Mesenchymal stem cell (in vitro differentiated cells and primary cell): Measurements from ENCODE around the gene BCAS4.

ENCODE experiments used
- DNase-seq: peaks from one replicate; pipeline ENCODE4 v3.0.0-alpha.2; 2013
- H2AFZ ChIP-seq: one replicate; pipeline ENCODE4 v1.6.1; 2013; ENCODE audit warnings: low read depth, mild to moderate bottlenecking, control low read depth, inconsistent platforms, low read length, moderate library complexity
- H2AK5ac ChIP-seq: 2 replicates; pipeline ENCODE4 v1.6.1; 2013; ENCODE audit warnings: low read length, moderate library complexity, mild to moderate bottlenecking, inconsistent platforms; ENCODE audit not compliant: severe bottlenecking
- H2BK120ac ChIP-seq: one replicate; pipeline ENCODE4 v1.6.1; 2013; ENCODE audit warnings: low read depth, mild to moderate bottlenecking, inconsistent platforms, low read length, moderate library complexity
- H2BK12ac ChIP-seq, 2 experiments: one replicate each; pipeline ENCODE4 v1.6.1; 2013; ENCODE audit warnings: inconsistent platforms in 2 of 2, low read length in 2 of 2, mild to moderate bottlenecking in 2 of 2, moderate library complexity in 2 of 2, control low read depth in 1 of 2
- H2BK15ac ChIP-seq: one replicate; pipeline ENCODE4 v1.6.1; 2013; ENCODE audit warnings: mild to moderate bottlenecking, low read depth, inconsistent platforms; ENCODE audit not compliant: poor library complexity, severe bottlenecking
- H2BK5ac ChIP-seq: 2 replicates; pipeline ENCODE4 v1.6.1; 2013; ENCODE audit warnings: low read depth, mild to moderate bottlenecking, low read length, control low read depth, inconsistent platforms; ENCODE audit not compliant: poor library complexity, severe bottlenecking
- H3K14ac ChIP-seq, 2 experiments: one replicate each; pipeline ENCODE4 v1.6.1; 2013; ENCODE audit warnings: inconsistent platforms in 2 of 2, low read length in 2 of 2, control low read depth in 1 of 2, mild to moderate bottlenecking in 1 of 2, moderate library complexity in 1 of 2
- H3K18ac ChIP-seq, 2 experiments: one replicate each; pipeline ENCODE4 v1.6.1; 2013; ENCODE audit warnings: inconsistent platforms in 2 of 2, low read length in 2 of 2, control low read depth in 1 of 2, low read depth in 1 of 2, mild to moderate bottlenecking in 1 of 2
- H3K23ac ChIP-seq, 2 experiments: one replicate each; pipeline ENCODE4 v1.6.1; 2013; ENCODE audit warnings: inconsistent platforms in 2 of 2, low read length in 2 of 2, mild to moderate bottlenecking in 2 of 2, moderate library complexity in 2 of 2, control low read depth in 1 of 2
- H3K27ac ChIP-seq: 2 replicates; pipeline ENCODE4 v1.5.1; 2013; ENCODE audit warnings: mild to moderate bottlenecking, moderate library complexity, low read length, control low read depth, inconsistent platforms; ENCODE audit not compliant: poor library complexity, severe bottlenecking
- H3K27me3 ChIP-seq, 2 experiments: 2 replicates each; pipeline versions ENCODE4 v1.6.1 to v1.7.0; 2013; ENCODE audit warnings: low read length in 2 of 2, mild to moderate bottlenecking in 2 of 2, moderate library complexity in 2 of 2, control low read depth in 1 of 2, inconsistent platforms in 1 of 2; ENCODE audit not compliant: control insufficient read depth in 1 of 2, insufficient read depth in 1 of 2
- H3K36me3 ChIP-seq, 2 experiments: 2 replicates each; pipeline versions ENCODE4 v1.6.1 to v1.7.0; 2013; ENCODE audit warnings: low read length in 2 of 2, control low read depth in 1 of 2, inconsistent platforms in 1 of 2, low read depth in 1 of 2, mild to moderate bottlenecking in 1 of 2; ENCODE audit not compliant: insufficient read depth in 2 of 2, control insufficient read depth in 1 of 2
- H3K4ac ChIP-seq, 2 experiments: one replicate each; pipeline ENCODE4 v1.6.1; 2013; ENCODE audit warnings: inconsistent platforms in 2 of 2, low read length in 2 of 2, mild to moderate bottlenecking in 2 of 2, moderate library complexity in 2 of 2, control low read depth in 1 of 2, low read depth in 1 of 2
- H3K4me1 ChIP-seq: 2 replicates; pipeline ENCODE4 v1.6.1; 2013; ENCODE audit warnings: low read depth, low read length, control low read depth; ENCODE audit not compliant: control insufficient read depth, insufficient read depth
- H3K4me2 ChIP-seq: 2 replicates; pipeline ENCODE4 v1.6.1; 2013; ENCODE audit warnings: low read length, mild to moderate bottlenecking, inconsistent platforms; ENCODE audit not compliant: poor library complexity, severe bottlenecking
- H3K4me3 ChIP-seq, 2 experiments: 2 replicates each; pipeline versions ENCODE4 v1.5.1 to v1.7.0; 2013; ENCODE audit warnings: low read length in 2 of 2, mild to moderate bottlenecking in 2 of 2, control low read depth in 1 of 2, low read depth in 1 of 2; ENCODE audit not compliant: insufficient read depth in 1 of 2
- H3K79me1 ChIP-seq: replicated peaks from 2 replicates; pipeline ENCODE4 v1.6.1; 2013; ENCODE audit warnings: mild to moderate bottlenecking, control low read depth, low read length, inconsistent platforms; ENCODE audit not compliant: poor library complexity, severe bottlenecking
- H3K9ac ChIP-seq: 2 replicates; pipeline ENCODE4 v1.7.0; 2013; ENCODE audit warnings: mild to moderate bottlenecking, low read length, moderate library complexity
- H3K9me3 ChIP-seq: 2 replicates; pipeline ENCODE4 v1.7.0; 2013; ENCODE audit warnings: mild to moderate bottlenecking, low read length; ENCODE audit not compliant: control insufficient read depth
- H4K8ac ChIP-seq: one replicate; pipeline ENCODE4 v1.6.1; 2013; ENCODE audit warnings: inconsistent platforms, mild to moderate bottlenecking, low read length, moderate library complexity
- H4K91ac ChIP-seq: one replicate; pipeline ENCODE4 v1.6.1; 2013; ENCODE audit warnings: mild to moderate bottlenecking, low read length, inconsistent platforms
- WGBS: methylation state at CpG from one replicate; pipeline ENCODE4 v1.1.7; 2013; ENCODE audit warnings: mixed read lengths; 5-methylcytosine and 5-hydroxymethylcytosine counted together

Gene BCAS4

DNA sequence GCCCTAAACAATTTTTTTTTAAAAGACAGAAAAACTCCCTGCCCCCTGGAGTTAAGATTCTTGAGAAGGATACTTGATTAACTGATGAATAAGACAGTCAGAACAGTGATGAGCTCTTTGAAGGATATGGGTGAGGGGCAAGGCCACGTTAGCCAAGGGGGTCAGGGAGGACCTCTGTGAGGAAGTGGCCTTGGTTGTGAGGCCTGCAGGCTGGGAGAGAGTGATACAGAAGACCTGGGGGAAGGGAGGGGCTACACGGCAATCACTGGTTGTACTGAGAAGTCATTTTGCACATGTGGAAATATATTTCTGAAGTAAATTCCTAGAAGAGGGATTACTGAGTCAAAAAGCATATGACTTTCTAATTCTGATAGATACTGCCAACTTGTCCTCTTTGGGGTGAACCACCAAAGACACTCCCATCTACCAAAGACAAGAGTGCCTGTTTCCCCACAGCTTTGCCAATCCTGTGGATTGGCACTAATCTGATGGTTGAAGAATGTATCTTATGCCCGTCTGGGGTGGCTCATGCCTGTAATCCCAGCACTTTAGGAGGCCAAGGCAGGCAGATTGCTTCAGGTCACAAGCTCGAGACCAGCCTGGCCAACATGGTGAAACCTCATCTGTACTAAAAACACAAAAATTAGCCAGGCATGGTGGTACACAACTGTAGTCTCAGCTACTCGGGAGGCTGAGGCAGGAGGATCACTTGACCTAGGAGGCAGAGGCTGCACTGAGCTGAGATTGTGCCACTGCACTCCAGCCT lies 22.3 kb upstream of the BCAS4 start:
- peaks cover 0 to 6% of the 10 kb centered on the region in 2 experiments for H3K27me3 ChIP-seq
- no peaks in the 10 kb centered on the region for H3K79me1 ChIP-seq
- no peak overlapping the region for H3K14ac ChIP-seq
- H2AK5ac ChIP-seq: no peak overlapping the region
- no peak overlapping the region for H2BK15ac ChIP-seq
- H4K91ac ChIP-seq: no peak overlapping the region
- H3K4me3 ChIP-seq: no peak overlapping the region
- H2BK12ac ChIP-seq: no peak overlapping the region
- H2AFZ ChIP-seq: no peak overlapping the region
- no peak overlapping the region for H3K9ac ChIP-seq
- H3K23ac ChIP-seq: no peak overlapping the region
- H3K9me3 ChIP-seq: no peaks in the 10 kb centered on the region
- no peak overlapping the region for H2BK120ac ChIP-seq
- no peak overlapping the region for H3K4me2 ChIP-seq
- no peaks in the 10 kb centered on the region for H3K36me3 ChIP-seq
- no peaks in the 10 kb centered on the region for H3K4me1 ChIP-seq
- H3K4ac ChIP-seq: no peak overlapping the region
- H4K8ac ChIP-seq: no peak overlapping the region
- no peak for DNase-seq
- no peak overlapping the region for H3K27ac ChIP-seq
- no peak overlapping the region for H3K18ac ChIP-seq
- 78% methylated on average over 5 of the region's 5 CpGs for WGBS
- H2BK5ac ChIP-seq: no peak overlapping the region

DNA sequence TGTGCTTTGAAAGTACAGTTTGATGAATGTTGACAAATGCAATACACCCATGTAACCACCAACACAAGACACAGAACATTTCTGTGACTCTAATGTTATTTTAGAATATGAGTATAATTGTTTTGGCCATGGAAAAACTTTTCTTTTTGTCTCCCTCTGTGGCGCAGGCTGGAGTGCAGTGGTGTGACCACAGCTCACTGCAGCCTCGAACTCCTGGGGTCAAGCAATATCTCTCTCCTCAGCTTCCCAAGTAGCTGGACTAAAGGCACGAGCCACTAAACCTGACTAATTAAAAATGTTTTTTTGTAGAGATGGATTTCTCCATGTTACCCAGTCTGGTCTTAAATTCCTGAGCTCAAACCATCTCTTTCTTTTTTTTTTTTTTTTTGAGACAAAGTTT lies 20.3 kb upstream of the BCAS4 start:
- H4K91ac ChIP-seq: no peak overlapping the region
- no peak overlapping the region for H3K4me3 ChIP-seq
- H2BK12ac ChIP-seq: no peak overlapping the region
- H2AK5ac ChIP-seq: no peak overlapping the region
- peaks cover 0 to 6% of the 10 kb centered on the region in 2 experiments for H3K27me3 ChIP-seq
- H3K4me1 ChIP-seq: no peaks in the 10 kb centered on the region
- DNase-seq: no peak
- WGBS: 75% methylated on average over 2 of the region's 3 CpGs
- H2BK15ac ChIP-seq: no peak overlapping the region
- H3K18ac ChIP-seq: no peak overlapping the region
- no peak overlapping the region for H3K27ac ChIP-seq
- no peak overlapping the region for H3K14ac ChIP-seq
- H2BK5ac ChIP-seq: no peak overlapping the region
- no peak overlapping the region for H4K8ac ChIP-seq
- no peak overlapping the region for H2BK120ac ChIP-seq
- H2AFZ ChIP-seq: no peak overlapping the region
- H3K23ac ChIP-seq: no peak overlapping the region
- no peaks in the 10 kb centered on the region for H3K9me3 ChIP-seq
- no peaks in the 10 kb centered on the region for H3K79me1 ChIP-seq
- H3K36me3 ChIP-seq: no peaks in the 10 kb centered on the region
- no peak overlapping the region for H3K4ac ChIP-seq
- H3K9ac ChIP-seq: no peak overlapping the region
- no peak overlapping the region for H3K4me2 ChIP-seq

DNA sequence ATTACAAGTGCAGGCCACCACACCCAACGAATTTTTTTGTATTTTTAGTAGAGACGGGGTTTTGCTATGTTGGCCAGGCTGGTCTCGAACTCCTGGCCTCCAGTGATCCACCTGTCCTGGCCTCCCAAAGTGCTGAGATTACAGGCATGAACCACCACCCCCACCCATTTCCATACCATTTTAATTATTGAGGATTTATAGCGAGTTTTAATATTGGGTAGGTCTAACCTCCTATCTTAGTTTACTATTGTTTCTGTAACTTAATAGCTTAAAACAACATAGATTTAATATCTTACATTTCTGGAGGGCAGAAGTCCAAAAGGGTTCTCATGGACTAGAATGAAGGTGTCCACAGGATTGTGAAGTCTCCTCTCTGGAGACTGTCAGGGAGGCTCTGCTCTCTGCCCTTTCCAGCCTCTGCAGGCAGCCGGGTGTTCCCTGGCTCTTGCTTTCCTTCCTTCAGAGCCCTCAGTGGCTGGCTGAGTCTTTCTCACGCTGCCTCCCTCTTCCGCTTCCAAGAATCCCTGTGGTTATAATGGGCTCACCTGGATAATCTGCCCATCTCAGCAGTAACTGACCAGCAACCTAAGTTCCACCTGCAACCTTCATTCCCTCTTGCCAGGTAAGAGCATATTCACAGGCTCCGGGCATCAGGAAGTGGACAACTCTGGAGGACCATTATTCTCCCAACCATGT lies 18.6 kb upstream of the BCAS4 start:
- Histone ChIP-seq H3K4ac (no peak overlapping the region), H2AFZ (no peak overlapping the region), H4K8ac (no peak overlapping the region), H3K18ac (no peak overlapping the region), H2BK5ac (no peak overlapping the region), H3K9me3 (no peaks in the 10 kb centered on the region), H3K9ac (no peak overlapping the region), H3K23ac (no peak overlapping the region), H3K4me3 (no peak overlapping the region), H3K27ac (no peak overlapping the region), H3K79me1 (no peaks in the 10 kb centered on the region), H2AK5ac (no peak overlapping the region), H3K36me3 (no peaks in the 10 kb centered on the region), H3K4me2 (no peak overlapping the region), H2BK15ac (no peak overlapping the region), H2BK120ac (no peak overlapping the region), H3K4me1 (no peaks in the 10 kb centered on the region), H3K14ac (no peak overlapping the region), H3K27me3 (peaks cover 0 to 6% of the 10 kb centered on the region in 2 experiments), H4K91ac (no peak overlapping the region), H2BK12ac (no peak overlapping the region)
- WGBS: 58% methylated on average over 4 of the region's 8 CpGs
- no peak for DNase-seq

DNA sequence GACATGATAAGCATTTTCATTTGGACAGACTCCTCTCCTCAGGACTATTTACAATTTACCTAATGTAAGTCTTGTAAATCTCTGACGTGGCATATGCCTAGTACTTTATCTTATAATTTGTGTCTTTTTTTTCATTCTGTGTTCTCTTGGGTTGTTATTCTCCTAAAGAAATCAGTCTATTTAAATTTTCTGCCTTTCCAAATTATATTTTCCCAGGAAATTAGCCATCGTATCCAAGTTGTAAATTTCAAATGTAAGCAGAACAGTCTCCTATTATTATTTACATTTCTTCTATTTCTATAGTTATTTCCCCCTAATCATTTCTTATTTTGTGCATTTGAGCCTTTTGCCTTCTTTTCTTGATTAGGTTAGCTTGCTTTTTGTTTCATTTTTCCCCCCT lies 17.5 kb upstream of the BCAS4 start:
- Histone ChIP-seq H2BK15ac (no peak overlapping the region), H4K8ac (no peak overlapping the region), H2BK12ac (no peak overlapping the region), H3K79me1 (no peaks in the 10 kb centered on the region), H3K27ac (no peak overlapping the region), H4K91ac (no peak overlapping the region), H3K18ac (no peak overlapping the region), H3K4me3 (no peak overlapping the region), H3K27me3 (peaks cover 0 to 6% of the 10 kb centered on the region in 2 experiments), H3K36me3 (no peaks in the 10 kb centered on the region), H3K9ac (no peak overlapping the region), H2AK5ac (no peak overlapping the region), H3K4me2 (no peak overlapping the region), H2BK5ac (no peak overlapping the region), H3K14ac (no peak overlapping the region), H3K23ac (no peak overlapping the region), H2AFZ (no peak overlapping the region), H3K4ac (no peak overlapping the region), H3K9me3 (no peaks in the 10 kb centered on the region), H2BK120ac (no peak overlapping the region), H3K4me1 (no peaks in the 10 kb centered on the region)
- WGBS: no CpG with 5 or more reads among the region's 2 CpGs
- DNase-seq: no peak
